GM19099 (cell line): ENCODE measurements around the gene SERINC3.

ENCODE experiments used
- POLR2A ChIP-seq: IDR thresholded peaks from 3 replicates; pipeline ENCODE4 v1.6.1; 2011; ENCODE audit warnings: low read depth; ENCODE audit not compliant: insufficient read length; ENCODE audit errors: extremely low read depth

The SERINC3 gene

DNA sequence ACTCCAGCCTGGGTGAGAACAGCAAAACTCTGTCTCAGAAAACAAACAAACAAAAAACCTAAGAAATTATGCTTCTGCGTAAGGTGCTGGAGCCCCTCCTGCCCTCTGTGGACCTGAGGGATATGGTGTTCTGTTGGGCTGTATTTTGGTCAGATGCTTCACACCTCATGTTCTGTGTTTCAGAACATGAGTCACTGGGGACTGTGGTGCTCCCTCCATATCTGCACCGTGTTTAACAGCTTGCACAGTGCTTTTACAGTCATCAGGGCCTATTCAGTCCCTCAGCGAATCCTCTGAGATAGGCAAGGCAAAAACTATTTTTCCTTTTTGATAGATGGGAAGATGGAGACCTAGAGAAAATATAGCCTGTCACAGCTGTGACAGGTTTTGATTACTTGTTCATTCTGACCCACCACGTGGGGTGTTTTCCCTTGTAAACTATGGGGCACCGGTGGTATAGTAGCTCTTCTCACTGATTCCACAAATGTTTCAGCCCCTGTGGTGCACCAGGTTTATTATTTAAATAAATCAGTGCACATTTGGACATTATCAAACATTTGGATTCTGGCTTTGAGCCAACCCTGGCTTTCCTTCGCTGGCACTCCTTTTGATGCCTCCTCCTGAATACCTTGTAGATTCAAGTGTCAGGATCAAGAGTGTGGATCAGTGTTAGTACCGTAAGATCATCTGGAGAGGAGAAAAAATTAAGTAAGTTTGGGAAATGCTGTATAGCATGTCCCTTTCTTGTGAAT lies 36.6 kb downstream of the SERINC3 start:
- TF ChIP-seq POLR2A: no peak

DNA sequence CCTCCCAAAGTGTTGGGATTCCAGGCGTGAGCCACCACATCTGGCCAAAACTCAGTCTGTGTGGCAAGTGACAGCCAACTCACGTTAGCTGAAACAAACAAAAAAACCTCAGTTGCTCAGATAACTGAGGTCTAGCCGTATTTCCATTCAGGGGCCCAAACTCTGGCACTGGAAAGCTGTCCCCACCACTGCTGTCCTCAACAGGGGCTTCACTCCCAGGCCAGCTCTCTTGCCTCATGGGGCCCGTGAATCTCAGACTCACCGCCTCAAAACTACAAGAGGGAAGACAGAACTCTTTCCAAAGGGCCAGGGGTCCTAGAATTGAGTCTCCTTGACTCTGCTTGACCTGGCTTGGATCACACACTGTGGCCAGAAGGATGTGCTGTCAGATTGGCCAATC lies 38.8 kb downstream of the SERINC3 start:
- TF ChIP-seq POLR2A: no peak

DNA sequence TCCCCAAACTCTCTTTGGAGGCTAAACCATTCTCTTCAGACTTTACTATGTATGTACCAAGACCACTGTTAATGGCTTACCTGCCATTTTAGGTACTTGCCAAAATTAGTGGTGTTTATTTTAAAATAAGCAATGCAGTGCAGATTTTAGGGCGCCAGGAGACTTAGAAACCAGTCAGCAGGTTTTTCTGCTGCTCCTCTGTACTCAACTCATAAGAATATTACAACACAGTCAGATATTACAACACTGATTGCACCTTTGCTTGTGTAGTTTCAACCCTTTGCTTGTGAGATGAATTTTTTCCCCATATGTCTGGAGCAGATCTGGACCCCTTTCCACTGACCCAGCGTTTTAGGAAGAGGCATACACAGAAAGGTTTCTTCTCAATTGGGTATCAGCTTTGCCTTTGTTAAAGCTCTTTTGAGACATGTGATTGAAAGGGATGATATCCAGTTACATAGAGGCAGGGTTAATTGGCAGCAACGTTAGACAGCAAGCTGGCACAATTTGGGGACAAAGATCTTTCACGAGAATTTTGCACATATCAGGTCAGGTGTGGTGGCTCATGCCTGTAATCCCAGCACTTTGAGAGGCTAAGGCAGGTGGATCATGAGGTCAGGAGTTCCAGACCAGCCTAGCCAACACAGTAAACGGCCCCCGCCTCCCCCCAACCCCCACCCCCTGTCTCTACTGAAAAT lies 40.0 kb downstream of the SERINC3 start:
- no peak for TF ChIP-seq POLR2A

DNA sequence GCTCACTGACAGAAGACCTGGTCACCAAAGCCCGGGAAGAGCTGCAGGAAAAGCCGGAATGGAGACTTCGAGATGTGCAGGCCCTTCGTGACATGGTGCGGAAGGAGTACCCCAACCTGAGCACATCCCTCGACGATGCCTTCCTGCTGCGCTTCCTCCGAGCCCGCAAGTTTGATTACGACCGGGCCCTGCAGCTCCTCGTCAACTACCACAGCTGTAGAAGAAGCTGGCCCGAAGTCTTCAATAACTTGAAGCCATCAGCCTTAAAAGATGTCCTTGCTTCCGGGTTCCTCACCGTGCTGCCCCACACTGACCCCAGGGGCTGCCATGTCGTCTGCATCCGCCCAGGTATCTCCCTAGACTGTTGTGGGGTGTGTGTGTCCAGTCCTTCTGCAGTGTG lies 41.8 kb downstream of the SERINC3 start:
- TF ChIP-seq POLR2A: no peak

DNA sequence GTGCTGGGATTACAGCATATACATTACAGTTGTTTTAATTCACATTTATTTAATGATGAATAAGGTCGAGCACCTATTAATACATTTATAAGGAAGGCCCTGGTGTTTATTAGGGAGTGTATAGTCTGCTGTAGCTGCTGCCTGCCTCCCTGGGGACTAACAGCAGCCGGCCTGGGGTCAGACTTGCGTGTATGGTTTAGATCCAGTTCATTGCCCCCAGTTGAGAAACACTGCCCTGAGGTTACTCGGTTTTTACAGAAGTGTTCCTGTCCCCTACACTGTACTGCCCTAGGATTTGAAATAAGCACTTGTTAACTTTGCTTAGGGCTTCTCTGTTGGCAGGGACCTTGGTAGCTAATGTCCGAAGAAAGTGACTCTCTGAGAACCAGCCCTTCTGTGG lies 42.2 kb downstream of the SERINC3 start:
- no peak for TF ChIP-seq POLR2A

DNA sequence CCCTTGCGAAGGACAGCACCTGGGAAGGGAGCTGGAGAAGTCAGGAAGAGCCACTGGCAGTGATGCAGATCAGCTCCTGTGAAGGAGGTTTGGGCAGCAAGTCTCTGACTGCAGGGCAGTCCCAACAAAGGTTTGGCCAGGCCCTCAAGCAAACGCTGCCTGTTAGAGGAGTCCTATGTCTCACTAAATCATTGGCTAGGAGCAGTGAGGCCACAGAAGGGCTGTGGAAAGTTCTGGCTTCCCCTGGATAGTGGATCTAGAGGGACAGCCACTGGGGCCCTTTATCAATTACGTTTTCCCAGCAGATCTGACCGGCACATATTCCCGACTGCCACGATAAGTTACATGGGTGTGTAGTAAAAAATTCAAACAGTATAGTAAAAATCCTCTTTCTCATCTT lies 43.7 kb downstream of the SERINC3 start:
- TF ChIP-seq POLR2A: no peak

DNA sequence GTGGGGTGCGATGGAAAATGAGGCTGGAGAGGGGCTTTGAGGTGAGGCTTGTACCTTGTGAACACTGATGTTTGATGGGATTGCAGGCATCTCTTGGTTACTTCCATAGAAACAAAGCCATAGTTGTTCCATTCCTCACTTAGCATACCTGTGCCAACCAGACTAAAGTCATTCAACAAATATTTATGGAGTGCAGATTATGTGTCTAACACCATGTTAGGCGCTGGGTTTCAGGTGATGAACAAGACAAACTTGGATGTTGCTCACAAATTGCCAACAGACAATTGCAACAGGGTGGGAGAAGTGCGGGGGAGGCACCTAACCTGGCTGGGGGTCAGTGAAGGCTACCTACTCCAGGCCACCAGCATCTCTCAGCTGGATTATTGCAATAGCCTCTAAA lies 44.7 kb downstream of the SERINC3 start:
- TF ChIP-seq POLR2A: no peak

DNA sequence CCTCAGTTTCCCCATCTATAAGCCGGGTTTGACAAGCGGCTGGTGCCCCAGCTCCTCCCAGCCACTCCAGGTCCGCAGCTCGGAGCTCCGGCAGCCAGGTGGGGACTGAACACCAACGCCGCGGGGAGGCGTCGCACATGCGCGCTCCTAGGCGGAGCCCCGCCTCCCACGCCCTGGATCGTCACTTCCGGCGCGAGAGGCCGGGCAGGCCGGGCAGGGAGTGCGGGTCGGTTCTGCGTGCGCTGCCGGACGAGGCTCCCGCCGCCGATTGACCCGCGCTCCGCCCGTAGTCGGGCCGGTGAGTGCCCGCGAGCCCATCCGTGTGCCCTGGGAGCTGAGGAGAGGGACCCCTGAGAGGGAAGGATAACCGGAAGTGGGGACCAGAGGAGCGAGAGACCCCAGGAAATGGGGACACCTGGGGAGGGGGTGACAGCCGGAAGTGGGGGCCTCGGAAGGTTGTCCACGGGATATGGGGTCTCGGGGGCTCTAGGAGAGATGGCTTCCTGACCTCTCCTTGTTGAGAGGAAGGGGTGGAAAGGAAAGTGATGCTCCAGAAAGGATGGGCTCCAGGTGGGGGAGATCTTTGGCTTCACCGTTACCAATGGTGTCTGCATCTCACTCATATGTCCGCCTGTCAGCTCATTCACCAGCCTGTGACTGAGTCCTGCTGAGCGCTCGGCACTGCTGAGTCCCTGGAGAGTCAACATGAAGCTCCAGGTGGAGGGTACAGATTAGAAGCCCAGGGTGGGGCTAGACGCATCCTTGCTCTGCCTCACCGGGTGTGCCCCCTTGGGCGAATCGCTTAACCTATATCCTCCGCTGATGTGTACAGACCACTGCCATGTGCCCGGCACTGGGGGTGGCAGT lies 45.9 kb downstream of the SERINC3 start, which contains the start of gene TTPAL:
Gene TTPAL (plus strand): TSS at position 181 of the 867 bp plus-strand sequence. CDS start 4,126 bp downstream, outside the sequence.
- peak; percentile 98 for TF ChIP-seq POLR2A

DNA sequence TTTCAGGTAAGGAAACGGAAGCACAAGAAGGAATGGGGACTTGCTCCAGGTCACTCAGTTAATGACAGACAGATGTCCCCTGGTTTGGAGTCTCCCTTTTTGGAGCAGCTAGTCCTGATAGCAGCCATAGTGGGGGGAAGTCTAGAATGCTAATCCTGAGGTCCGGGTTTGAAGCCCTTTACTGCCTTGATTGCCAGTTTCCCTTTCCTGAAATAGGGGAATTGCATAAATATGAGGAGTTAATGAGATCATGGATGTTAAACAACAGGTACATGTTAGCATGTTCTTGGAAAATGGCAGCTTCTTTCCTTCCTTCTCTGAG lies 46.5 kb downstream of the SERINC3 start:
- no peak for TF ChIP-seq POLR2A

DNA sequence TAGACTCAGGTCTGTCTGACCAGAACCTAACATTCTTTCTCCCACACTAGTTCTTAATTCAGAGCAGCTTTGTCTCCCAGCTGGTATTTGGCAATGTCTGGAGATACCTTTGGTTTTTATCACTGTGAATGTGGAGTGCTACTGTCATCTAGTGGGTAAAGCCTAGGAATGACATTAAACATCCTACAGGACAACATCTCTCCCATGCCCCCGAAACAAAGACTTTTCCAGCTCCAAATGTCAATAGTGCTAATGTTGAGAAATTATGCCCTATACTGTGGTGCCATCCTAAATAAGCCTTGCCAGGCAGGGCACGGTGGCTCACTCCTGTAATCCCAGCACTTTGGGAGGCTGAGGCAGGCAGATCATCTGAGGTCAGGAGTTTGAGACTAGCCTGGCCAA lies 50.4 kb downstream of the SERINC3 start:
- no peak for TF ChIP-seq POLR2A

DNA sequence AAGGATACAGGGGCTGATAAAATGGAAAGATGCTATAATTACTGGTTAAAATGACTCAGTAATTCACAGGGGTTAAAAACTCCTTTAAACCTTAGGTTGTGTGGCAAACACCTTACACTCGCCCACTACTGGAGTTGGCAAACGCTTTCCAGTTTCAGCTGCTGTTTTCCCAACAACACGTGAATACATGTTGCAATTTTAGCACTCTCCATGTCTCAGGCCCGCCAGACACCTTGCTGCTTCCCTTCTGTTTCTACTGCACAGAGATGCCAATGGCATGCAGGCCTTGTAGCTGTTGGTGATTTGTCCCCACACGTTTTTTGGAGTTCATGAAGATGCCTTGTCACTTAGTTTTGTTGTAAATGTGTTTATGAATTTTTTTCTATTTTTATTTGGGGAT lies 51.5 kb downstream of the SERINC3 start:
- no peak for TF ChIP-seq POLR2A

DNA sequence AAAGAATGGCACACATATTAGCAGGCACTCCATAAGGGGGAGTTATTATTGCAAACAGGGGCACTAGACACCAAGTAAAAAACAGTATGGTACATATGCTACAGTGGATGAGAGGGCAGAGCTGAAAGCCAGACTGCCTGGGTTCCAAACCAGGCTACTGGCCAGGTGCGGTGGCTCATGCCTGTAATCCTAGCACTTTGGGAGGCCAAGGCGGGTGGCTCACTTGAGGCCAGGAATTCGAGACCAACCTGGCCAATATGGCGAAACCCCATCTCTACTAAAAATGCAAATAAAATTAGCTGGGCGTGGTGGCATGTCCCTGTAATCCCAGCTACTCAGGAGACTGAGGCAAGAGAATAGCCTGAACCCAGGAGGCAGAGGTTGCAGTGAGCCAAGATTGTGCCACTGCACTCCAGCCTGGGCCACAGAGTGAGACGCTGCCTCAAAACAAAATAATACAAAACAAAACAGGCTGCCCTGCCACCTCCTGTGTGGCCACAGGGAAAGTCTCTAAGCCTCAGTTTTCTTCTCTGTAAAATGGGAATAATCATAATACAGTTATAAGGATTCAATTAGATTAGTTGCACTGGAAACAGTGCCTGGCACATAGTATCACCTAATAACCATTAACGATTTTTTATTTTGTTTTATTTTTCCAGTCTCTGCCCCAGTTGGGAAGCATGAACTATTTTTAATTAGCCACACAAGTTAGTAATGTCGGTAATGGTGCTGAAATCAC lies 53.7 kb downstream of the SERINC3 start:
- no peak for TF ChIP-seq POLR2A

DNA sequence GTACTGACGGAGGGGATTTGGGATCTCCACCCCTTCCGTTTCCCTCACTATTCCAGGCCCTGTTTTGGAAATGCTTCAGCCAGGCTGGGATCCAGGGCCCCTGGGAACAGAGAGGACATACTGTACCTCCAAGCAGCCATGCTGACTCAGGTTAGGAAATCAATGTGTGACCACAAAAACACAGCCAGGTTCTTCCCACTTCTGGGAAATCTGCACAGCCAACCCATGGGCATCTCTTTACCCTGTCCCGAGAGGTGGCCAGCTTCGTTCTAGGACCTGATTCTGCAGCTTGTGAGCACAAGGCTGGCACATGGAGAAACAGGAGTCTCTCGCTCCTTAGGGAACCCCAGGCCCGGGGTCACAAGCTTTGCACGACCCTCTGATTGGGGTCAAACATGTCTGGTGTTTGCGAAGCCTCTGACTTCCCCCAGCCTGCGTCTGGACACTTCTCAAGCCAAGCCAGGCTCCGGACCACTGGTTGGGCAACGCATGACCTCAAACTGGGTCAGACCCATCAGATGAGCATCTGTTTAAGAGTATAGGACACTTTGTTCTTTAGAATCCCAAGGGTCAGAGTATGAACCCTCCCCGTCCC lies 54.5 kb downstream of the SERINC3 start:
- TF ChIP-seq POLR2A: no peak

DNA sequence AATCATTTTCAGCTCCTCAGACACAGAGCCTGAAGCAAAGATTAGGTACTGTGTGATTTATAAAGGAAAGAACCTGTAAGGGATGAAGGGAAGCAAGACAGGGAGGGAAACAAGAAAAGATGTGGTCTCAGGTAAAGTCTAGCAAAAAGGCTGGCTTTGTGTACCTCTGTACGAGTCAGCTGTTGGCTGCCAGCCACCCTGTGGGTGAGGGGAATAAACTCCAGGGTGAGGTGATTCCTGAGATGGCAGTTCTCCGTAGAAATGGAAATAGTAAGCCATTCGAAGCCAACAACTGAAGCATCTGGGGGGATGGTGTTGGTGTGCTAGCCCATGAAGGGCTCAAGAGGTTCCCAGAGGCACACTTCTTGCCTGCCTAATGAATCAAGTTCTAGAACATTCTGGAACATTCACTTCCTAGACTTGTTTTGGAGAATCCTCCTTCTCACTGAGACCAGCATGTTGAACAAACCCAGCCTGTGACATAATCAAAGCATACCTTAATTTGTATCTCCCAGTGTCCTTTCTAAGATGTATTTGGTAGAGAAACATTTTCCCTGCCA lies 56.8 kb downstream of the SERINC3 start:
- no peak for TF ChIP-seq POLR2A

DNA sequence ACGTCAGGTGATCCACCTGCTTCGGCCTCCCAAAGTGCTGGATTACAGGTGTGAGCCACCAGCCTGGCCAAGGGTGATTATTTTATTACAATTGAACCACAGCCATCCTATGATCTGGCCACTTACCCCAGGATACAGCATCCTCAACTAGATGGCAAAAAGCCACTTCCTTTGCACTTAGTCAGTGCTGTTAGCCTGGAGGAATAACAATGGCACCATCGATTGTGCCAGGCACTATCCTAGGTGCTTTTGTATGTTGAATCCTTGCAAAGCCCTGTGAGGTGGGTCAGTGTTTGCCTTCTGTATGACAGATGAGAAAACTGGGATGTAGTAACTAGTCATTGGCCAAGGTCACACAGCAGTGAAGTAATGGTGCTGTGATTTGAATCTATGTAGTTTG lies 57.4 kb downstream of the SERINC3 start:
- TF ChIP-seq POLR2A: no peak

DNA sequence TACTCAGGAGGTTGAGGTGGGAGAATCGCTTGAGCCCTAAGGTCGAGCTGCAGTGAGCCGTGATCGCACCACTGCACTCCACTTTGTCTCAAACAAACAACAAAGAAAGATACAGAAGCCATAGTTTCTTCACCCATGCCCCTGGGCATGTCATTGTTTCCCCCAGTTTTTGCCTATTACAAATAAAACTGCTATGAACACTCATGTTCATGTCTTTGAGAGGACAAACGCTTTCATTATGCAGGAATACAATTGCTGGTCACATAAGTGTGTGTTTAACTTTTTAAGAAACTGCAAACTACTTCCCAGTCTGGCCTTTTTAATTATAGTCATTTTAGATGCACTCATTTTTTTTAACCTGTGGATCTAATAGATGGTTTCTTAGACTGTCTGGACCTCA lies 58.4 kb downstream of the SERINC3 start:
- TF ChIP-seq POLR2A: no peak
